ENCODE data around the gene RNASE9.
"Not testable (repeated sequence)": the region's sequence is repeated elsewhere in the genome, so short reads cannot be mapped to it uniquely, and the experiment has no call there.

RNASE9 gene

GRCh38 chr14:20587489-20588154 lies 26.8 kb upstream of the RNASE9 start, which contains the start of gene RNASE11:
Gene RNASE11 (minus strand): TSS chr14:20588001.
- Mint-ChIP-seq H3K27ac (no peak within 1 kb of the TSS), H3K36me3 (ENCODE audit: low read depth) (no peaks in the 10 kb centered on the region), H3K27me3 (peaks cover 2% of the 10 kb centered on the region)

GRCh38 chr14:20583908-20584307 lies 23.1 kb upstream of the RNASE9 start:
- H3K4me1 Mint-ChIP-seq (ENCODE audit: low read depth), result peaks cover 4% of the 10 kb centered on the region

More at GRCh38 chr14:20587489-20588154, 26.8 kb upstream of the RNASE9 start, which contains the start of gene RNASE11:
- no peak for DNase-seq
- Mint-ChIP-seq H3K4me3 (no peak within 1 kb of the TSS), H3K9me3 (peaks cover 3% of the 10 kb centered on the region), H3K4me1 (ENCODE audit: low read depth) (peaks cover 5% of the 10 kb centered on the region)

GRCh38 chr14:20583142-20583541 lies 22.3 kb upstream of the RNASE9 start:
- no peak overlapping the region for H3K27ac Mint-ChIP-seq
- peaks cover 3% of the 10 kb centered on the region for H3K9me3 Mint-ChIP-seq
- H3K27me3 Mint-ChIP-seq, result no peaks in the 10 kb centered on the region
- H3K4me1 Mint-ChIP-seq (ENCODE audit: low read depth), result peaks cover 4% of the 10 kb centered on the region
- H3K36me3 Mint-ChIP-seq (ENCODE audit: low read depth), result no peaks in the 10 kb centered on the region
- H3K4me3 Mint-ChIP-seq, result no peak overlapping the region
- no peak for DNase-seq

More at GRCh38 chr14:20583908-20584307, 23.1 kb upstream of the RNASE9 start:
- no peak overlapping the region for H3K27ac Mint-ChIP-seq
- peaks cover 3% of the 10 kb centered on the region for H3K9me3 Mint-ChIP-seq
- H3K36me3 Mint-ChIP-seq (ENCODE audit: low read depth), result no peaks in the 10 kb centered on the region
- no peak overlapping the region for H3K4me3 Mint-ChIP-seq
- H3K27me3 Mint-ChIP-seq, result no peaks in the 10 kb centered on the region
- DNase-seq, result no peak

GRCh38 chr14:20580242-20580641 lies 19.4 kb upstream of the RNASE9 start:
- Mint-ChIP-seq H3K4me3 (no peak overlapping the region), H3K36me3 (ENCODE audit: low read depth) (no peaks in the 10 kb centered on the region), H3K9me3 (no peaks in the 10 kb centered on the region), H3K4me1 (ENCODE audit: low read depth) (no peaks in the 10 kb centered on the region), H3K27ac (no peak overlapping the region), H3K27me3 (no peaks in the 10 kb centered on the region)
- no peak for DNase-seq

- no peaks in the 10 kb centered on the region for H3K27me3 Mint-ChIP-seq
- no peak overlapping the region for H3K4me3 Mint-ChIP-seq
- DNase-seq, result no peak
- no peaks in the 10 kb centered on the region for H3K9me3 Mint-ChIP-seq
- no peaks in the 10 kb centered on the region for H3K4me1 Mint-ChIP-seq (ENCODE audit: low read depth)
- H3K36me3 Mint-ChIP-seq (ENCODE audit: low read depth), result no peaks in the 10 kb centered on the region
- H3K27ac Mint-ChIP-seq, result no peak overlapping the region
Observed at GRCh38 chr14:20578784-20579502, 18.1 kb upstream of the RNASE9 start.

GRCh38 chr14:20578325-20578724 lies 17.5 kb upstream of the RNASE9 start:
- Mint-ChIP-seq H3K4me3 (no peak overlapping the region), H3K27ac (no peak overlapping the region), H3K27me3 (no peaks in the 10 kb centered on the region), H3K4me1 (ENCODE audit: low read depth) (no peaks in the 10 kb centered on the region), H3K9me3 (no peaks in the 10 kb centered on the region), H3K36me3 (ENCODE audit: low read depth) (no peaks in the 10 kb centered on the region)
- no peak for DNase-seq

GRCh38 chr14:20572382-20572990 lies 11.6 kb upstream of the RNASE9 start:
- H3K27me3 Mint-ChIP-seq; H3K4me3 Mint-ChIP-seq; DNase-seq; H3K4me1 Mint-ChIP-seq (ENCODE audit: low read depth); H3K27ac Mint-ChIP-seq; H3K36me3 Mint-ChIP-seq (ENCODE audit: low read depth); H3K9me3 Mint-ChIP-seq: not testable (repeated sequence)

GRCh38 chr14:20570720-20571119 lies 9.9 kb upstream of the RNASE9 start:
- H3K36me3 Mint-ChIP-seq (ENCODE audit: low read depth); H3K9me3 Mint-ChIP-seq; H3K27me3 Mint-ChIP-seq; H3K4me3 Mint-ChIP-seq; H3K27ac Mint-ChIP-seq; DNase-seq: not testable (repeated sequence)
- H3K4me1 Mint-ChIP-seq (ENCODE audit: low read depth), result peaks cover 11% of the 10 kb centered on the region

- H3K4me3 Mint-ChIP-seq; H3K27me3 Mint-ChIP-seq; DNase-seq; H3K9me3 Mint-ChIP-seq; H3K27ac Mint-ChIP-seq; H3K36me3 Mint-ChIP-seq (ENCODE audit: low read depth): not testable (repeated sequence)
- peaks cover 11% of the 10 kb centered on the region for H3K4me1 Mint-ChIP-seq (ENCODE audit: low read depth)
Observed at GRCh38 chr14:20569865-20570264, 9.0 kb upstream of the RNASE9 start.

GRCh38 chr14:20569066-20569465 lies 8.2 kb upstream of the RNASE9 start:
- no peak overlapping the region for H3K27ac Mint-ChIP-seq
- H3K4me3 Mint-ChIP-seq, result no peak overlapping the region
- peaks cover 6% of the 10 kb centered on the region for H3K9me3 Mint-ChIP-seq
- peaks cover 11% of the 10 kb centered on the region for H3K4me1 Mint-ChIP-seq (ENCODE audit: low read depth)
- no peaks in the 10 kb centered on the region for H3K36me3 Mint-ChIP-seq (ENCODE audit: low read depth)
- H3K27me3 Mint-ChIP-seq, result no peaks in the 10 kb centered on the region
- DNase-seq, result no peak

- Mint-ChIP-seq H3K4me3 (no peak overlapping the region), H3K9me3 (peaks cover 6% of the 10 kb centered on the region)
Observed at GRCh38 chr14:20568393-20568792, 7.5 kb upstream of the RNASE9 start.

GRCh38 chr14:20567199-20567598 lies 6.4 kb upstream of the RNASE9 start:
- H3K4me3 Mint-ChIP-seq, H3K27me3 Mint-ChIP-seq: not testable (repeated sequence)

More at GRCh38 chr14:20568393-20568792, 7.5 kb upstream of the RNASE9 start:
- no peak for DNase-seq
- Mint-ChIP-seq H3K4me1 (ENCODE audit: low read depth) (peaks cover 11% of the 10 kb centered on the region), H3K27ac (no peak overlapping the region), H3K36me3 (ENCODE audit: low read depth) (no peaks in the 10 kb centered on the region), H3K27me3 (no peaks in the 10 kb centered on the region)

GRCh38 chr14:20564501-20564997 lies 3.7 kb upstream of the RNASE9 start:
- no peak for DNase-seq
- no peak overlapping the region for H3K27ac Mint-ChIP-seq
- peaks cover 6% of the 10 kb centered on the region for H3K9me3 Mint-ChIP-seq
- no peak overlapping the region for H3K4me3 Mint-ChIP-seq
- no peaks in the 10 kb centered on the region for H3K36me3 Mint-ChIP-seq (ENCODE audit: low read depth)
- no peaks in the 10 kb centered on the region for H3K27me3 Mint-ChIP-seq
- H3K4me1 Mint-ChIP-seq (ENCODE audit: low read depth), result peaks cover 11% of the 10 kb centered on the region

More at GRCh38 chr14:20567199-20567598, 6.4 kb upstream of the RNASE9 start:
- H3K4me1 Mint-ChIP-seq (ENCODE audit: low read depth), result peaks cover 11% of the 10 kb centered on the region
- not testable (repeated sequence) for H3K36me3 Mint-ChIP-seq (ENCODE audit: low read depth); DNase-seq; H3K9me3 Mint-ChIP-seq; H3K27ac Mint-ChIP-seq

- no peak overlapping the region for H3K27ac Mint-ChIP-seq
- H3K4me3 Mint-ChIP-seq, result no peak overlapping the region
- H3K36me3 Mint-ChIP-seq (ENCODE audit: low read depth), result no peaks in the 10 kb centered on the region
- peaks cover 11% of the 10 kb centered on the region for H3K4me1 Mint-ChIP-seq (ENCODE audit: low read depth)
- no peaks in the 10 kb centered on the region for H3K27me3 Mint-ChIP-seq
- peaks cover 5% of the 10 kb centered on the region for H3K9me3 Mint-ChIP-seq
- no peak for DNase-seq
Observed at GRCh38 chr14:20563971-20564370, 3.1 kb upstream of the RNASE9 start.

- H3K27me3 Mint-ChIP-seq, result no peaks in the 10 kb centered on the region
- H3K9me3 Mint-ChIP-seq, result no peaks in the 10 kb centered on the region
- no peak overlapping the region for H3K27ac Mint-ChIP-seq
Observed at GRCh38 chr14:20559461-20559904, 1.4 kb downstream of the RNASE9 start.

More at GRCh38 chr14:20559461-20559904, 1.4 kb downstream of the RNASE9 start:
- H3K4me3 Mint-ChIP-seq, result no peak overlapping the region
- H3K36me3 Mint-ChIP-seq (ENCODE audit: low read depth), result no peaks in the 10 kb centered on the region
- DNase-seq, result no peak
- H3K4me1 Mint-ChIP-seq (ENCODE audit: low read depth), result no peaks in the 10 kb centered on the region

All from activated T-cell treated with anti-CD3 and anti-CD28 coated beads, Interleukin-2, amount 50 U/mL, for 24 hours (primary cell).